GM12872 (cell line): ENCODE measurements around the gene PPM1L.

Source experiments
- TF ChIP-seq, protein P1 (sequence below): IDR thresholded peaks from 3 replicates; pipeline ENCODE4 v1.5.1; 2011; ENCODE audit warnings: low read depth, mild to moderate bottlenecking, low read length, moderate library complexity; ENCODE audit not compliant: insufficient read depth

PPM1L gene

DNA sequence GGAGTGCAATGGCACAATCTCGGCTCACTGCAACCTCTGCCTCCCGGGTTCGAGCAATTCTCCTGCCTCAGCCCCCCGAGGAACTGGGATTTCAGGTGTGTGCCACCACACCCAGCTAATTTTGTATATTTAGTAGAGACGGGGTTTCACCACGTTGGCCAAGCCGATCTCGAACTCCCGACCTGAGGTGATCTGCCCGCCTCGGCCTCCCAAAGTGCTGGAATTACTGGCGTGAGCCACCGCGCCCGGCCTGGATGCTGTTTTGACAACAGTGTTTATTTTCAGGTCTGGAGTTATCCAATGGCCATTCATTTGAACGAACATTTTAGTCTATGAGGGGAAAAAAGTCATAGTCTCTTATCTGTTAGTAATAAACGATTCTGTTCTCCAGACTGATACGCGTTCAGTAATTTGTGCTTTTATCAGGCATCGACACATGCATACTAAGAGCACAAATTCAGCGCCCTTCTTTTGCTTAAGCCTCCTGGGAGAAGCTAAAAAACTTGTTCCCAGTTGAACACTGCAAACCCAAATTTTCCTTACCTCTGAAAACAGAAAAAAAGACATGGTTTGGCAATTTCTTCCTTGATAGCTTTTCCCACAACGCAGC is 347.9 kb downstream of the PPM1L start:
- TF ChIP-seq, protein P1, sequence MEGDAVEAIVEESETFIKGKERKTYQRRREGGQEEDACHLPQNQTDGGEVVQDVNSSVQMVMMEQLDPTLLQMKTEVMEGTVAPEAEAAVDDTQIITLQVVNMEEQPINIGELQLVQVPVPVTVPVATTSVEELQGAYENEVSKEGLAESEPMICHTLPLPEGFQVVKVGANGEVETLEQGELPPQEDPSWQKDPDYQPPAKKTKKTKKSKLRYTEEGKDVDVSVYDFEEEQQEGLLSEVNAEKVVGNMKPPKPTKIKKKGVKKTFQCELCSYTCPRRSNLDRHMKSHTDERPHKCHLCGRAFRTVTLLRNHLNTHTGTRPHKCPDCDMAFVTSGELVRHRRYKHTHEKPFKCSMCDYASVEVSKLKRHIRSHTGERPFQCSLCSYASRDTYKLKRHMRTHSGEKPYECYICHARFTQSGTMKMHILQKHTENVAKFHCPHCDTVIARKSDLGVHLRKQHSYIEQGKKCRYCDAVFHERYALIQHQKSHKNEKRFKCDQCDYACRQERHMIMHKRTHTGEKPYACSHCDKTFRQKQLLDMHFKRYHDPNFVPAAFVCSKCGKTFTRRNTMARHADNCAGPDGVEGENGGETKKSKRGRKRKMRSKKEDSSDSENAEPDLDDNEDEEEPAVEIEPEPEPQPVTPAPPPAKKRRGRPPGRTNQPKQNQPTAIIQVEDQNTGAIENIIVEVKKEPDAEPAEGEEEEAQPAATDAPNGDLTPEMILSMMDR = no peak

DNA sequence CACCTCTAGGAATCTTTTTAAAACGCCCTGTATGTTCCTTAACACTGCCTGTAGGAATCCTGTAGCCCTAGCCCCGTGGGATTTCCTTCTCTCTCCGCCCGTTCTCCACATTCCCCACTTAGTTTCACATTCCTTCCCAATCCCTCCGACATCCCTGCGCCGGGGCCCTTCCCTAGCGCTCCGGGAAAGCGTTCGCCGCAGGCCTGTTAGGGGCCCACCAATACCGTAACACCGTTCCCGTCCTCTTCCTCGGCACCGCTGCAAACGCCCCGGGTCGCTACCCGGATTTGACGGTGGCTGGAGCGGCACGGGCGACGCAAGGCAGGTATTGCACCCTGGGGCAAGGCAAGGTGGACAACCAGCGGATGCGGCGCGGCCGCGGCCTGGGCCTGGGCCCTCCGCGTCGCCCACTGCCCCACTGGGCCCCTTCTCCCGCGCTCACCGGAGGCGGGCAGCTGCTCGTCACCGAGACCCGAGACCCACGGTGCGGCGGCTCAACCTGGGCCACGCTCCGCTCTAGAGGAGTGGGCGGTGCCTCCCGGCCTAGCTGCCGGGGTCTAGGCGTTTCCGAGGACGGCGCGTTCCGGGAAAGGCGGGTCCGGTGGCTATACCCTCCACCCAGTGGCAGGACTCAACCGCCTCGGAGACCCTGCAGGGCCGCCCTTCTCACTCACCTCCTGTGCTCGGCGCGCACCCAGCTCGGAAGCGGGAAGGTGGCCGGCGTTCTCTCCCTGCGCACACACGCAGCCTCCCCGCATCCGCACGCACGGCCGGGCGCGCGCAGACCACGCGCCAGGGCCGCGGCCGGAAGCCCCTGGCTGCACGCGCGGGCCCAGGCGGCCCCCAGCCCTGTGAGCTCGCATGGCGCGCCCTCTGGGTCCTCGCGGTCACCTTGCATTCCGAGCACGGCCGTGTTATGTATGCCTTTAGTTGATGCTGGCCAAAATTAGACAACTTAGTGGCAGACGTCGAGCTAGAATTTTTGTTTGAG is 348.8 kb downstream of the PPM1L start, which contains the start of gene B3GALNT1:
TSS of gene B3GALNT1 (minus strand) at position 789 of the 991 bp plus-strand sequence. CDS start 18,595 bp downstream, outside the sequence.
- TF ChIP-seq, protein P1 = no peak

DNA sequence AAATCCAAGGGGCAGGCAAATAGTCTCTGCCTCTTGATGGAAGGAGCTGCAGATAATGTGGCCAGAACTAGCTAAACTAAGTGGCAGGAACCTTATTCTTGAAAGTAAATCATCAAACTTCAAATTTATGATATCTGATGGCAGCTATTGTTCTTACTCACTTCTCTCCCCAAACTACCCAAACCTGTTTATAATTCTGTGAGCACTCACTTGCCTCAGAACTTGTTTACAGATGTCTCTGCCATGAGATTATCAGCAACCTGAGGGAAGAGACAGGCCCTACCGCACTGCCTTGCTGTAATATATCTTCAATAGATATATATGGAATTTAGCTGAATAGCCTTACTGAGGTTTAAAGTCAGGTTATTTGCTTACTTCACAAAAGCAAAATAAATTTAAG is 351.3 kb downstream of the PPM1L start:
- TF ChIP-seq, protein P1 = no peak

DNA sequence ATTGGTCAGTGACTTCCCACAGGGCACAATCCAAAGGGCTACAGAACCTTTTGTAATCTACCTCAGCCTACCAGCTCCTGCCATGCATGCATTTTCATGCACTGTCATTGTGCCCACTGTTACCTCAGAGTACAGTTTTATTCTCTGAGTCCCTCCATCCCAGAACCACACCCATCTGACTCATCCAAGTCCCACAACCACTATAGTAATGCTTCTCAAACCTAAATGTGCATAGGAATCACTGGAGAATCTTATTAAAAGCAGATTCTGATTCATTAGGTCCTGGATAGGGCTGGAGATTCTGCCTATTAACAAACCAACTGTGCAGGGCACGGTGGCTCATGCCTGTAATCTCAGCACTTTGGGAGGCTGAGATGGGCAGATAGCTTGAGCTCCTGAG is 352.8 kb downstream of the PPM1L start:
- TF ChIP-seq, protein P1 = no peak

DNA sequence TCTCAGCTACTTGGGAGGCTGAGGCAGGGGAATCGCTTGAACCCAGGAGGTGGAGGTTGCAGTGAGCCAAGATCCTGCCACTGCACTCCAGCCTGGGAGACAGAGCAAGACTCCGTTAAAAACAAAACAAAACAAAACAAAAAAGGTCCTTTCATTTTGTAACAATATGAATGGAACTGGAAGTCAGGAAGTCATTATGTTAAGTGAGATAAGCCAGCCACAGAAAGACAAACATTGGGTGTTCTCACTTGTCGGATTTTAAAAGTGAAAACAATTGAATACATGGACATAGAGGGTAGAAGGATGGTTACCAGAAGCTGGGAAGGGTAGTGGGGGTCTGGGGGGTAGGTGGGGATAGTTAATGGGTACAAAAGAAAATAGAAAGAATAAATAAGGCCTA is 361.6 kb downstream of the PPM1L start:
- TF ChIP-seq, protein P1 = no peak

DNA sequence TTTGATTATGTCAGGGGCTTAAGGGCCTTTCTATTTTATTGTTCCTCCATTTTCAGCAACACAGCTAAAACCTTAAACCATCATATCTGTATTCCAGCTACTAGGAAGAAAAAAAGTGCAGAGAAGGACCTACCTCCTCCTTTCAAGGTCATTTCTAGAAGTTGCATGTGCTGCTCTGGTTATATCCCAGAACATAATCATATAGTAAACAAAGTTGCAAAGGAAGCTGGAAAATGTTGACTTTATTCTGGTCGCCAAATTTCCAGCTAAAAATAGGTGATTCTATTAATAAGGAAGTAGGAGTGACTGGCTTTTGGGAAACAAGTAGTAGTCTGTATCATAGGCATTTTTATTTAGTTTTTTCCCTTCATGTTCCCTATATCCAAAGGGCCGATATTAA is 370.5 kb downstream of the PPM1L start:
- TF ChIP-seq, protein P1 = no peak
